Epidermal melanocyte (primary cell): ENCODE measurements around the gene PISD.

ENCODE experiments used
- DNase-seq: peaks from one replicate; pipeline ENCODE4 v3.0.0; 2011; ENCODE audit warnings: low spot score; ENCODE audit not compliant: insufficient read length

PISD gene

GRCh38 chr22:31575190-31575589 is 86.8 kb downstream of the PISD start:
- no peak for DNase-seq

GRCh38 chr22:31574055-31574670 is 87.9 kb downstream of the PISD start:
- no peak for DNase-seq

- no peak for DNase-seq
These were observed 89.1 kb downstream of the PISD start for GRCh38 chr22:31572939-31573338.

- no peak for DNase-seq
These were observed 92.9 kb downstream of the PISD start for GRCh38 chr22:31569126-31569525.
